GM23338 (cell line): ENCODE results near the gene OPN1LW. TPM values are rescaled to one million over a fixed set of nuclear protein-coding genes. Genes with fewer than 3 reads are reported as not detected.
"Not testable (repeated sequence)": the region's sequence is repeated elsewhere in the genome, so short reads cannot be mapped to it uniquely, and the experiment has no call there.

Source experiments
- ATAC-seq: fragments of 200-7000 bp; cut with Tn5 transposase; 3 replicates; pipeline ENCODE4 v1.9.1; 2020
- DNase-seq: peaks from one replicate; pipeline ENCODE4 v3.0.0-alpha.2; 2015; ENCODE audit warnings: low spot score
- H2AFZ ChIP-seq: fragments of 200-600 bp; sonication (generic); 2 replicates; pipeline ENCODE4 v1.8.0; 2016; ENCODE audit warnings: antibody characterized with exemption, mild to moderate bottlenecking, moderate library complexity
- H3F3A ChIP-seq: fragments of 200-600 bp; sonication (generic); replicated peaks from 2 replicates; pipeline ENCODE4 v1.8.0; 2017; ENCODE audit warnings: antibody characterized with exemption, mixed run types, low read depth
- H3K27ac ChIP-seq: fragments of 200-600 bp; sonication (generic); 2 replicates; pipeline ENCODE4 v1.6.1; 2016; ENCODE audit warnings: low read depth
- H3K27me3 ChIP-seq: fragments of 200-600 bp; sonication (generic); 2 replicates; pipeline ENCODE4 v1.8.0; 2016; ENCODE audit warnings: mild to moderate bottlenecking, mixed run types, moderate library complexity; ENCODE audit not compliant: insufficient read depth
- H3K36me3 ChIP-seq: fragments of 200-600 bp; sonication (generic); 2 replicates; pipeline ENCODE4 v1.8.0; 2016; ENCODE audit warnings: mild to moderate bottlenecking; ENCODE audit not compliant: insufficient read depth
- H3K4me1 ChIP-seq: fragments of 200-600 bp; sonication (generic); 2 replicates; pipeline ENCODE4 v1.8.0; 2016; ENCODE audit warnings: mild to moderate bottlenecking, moderate library complexity; ENCODE audit not compliant: insufficient read depth
- H3K4me2 ChIP-seq: fragments of 200-600 bp; sonication (generic); 2 replicates; pipeline ENCODE4 v1.7.1; 2017; ENCODE audit warnings: mixed run types
- H3K4me3 ChIP-seq: fragments of 200-600 bp; sonication (generic); 2 replicates; pipeline ENCODE4 v1.6.1; 2016; ENCODE audit warnings: mixed run types
- H3K79me2 ChIP-seq: fragments of 200-600 bp; sonication (generic); replicated peaks from 2 replicates; pipeline ENCODE4 v1.8.0; 2017; ENCODE audit warnings: mild to moderate bottlenecking; ENCODE audit not compliant: insufficient read depth
- H3K9me2 ChIP-seq: fragments of 200-600 bp; sonication (generic); 2 replicates; pipeline ENCODE4 v1.8.0; 2017; ENCODE audit not compliant: insufficient read depth
- H4K20me1 ChIP-seq: fragments of 200-600 bp; sonication (generic); replicated peaks from 2 replicates; pipeline ENCODE4 v1.8.0; 2017; ENCODE audit warnings: mild to moderate bottlenecking; ENCODE audit not compliant: insufficient read depth
- H3K27ac Mint-ChIP-seq: 2 replicates; pipeline ENCODE4 v1.8.0; 2020; ENCODE audit warnings: inconsistent platforms, mild to moderate bottlenecking, moderate library complexity, mixed read lengths
- H3K27me3 Mint-ChIP-seq: 3 replicates; pipeline ENCODE4 v1.8.0; 2022; ENCODE audit warnings: low read depth, mild to moderate bottlenecking, moderate library complexity, mixed read lengths, inconsistent platforms; ENCODE audit not compliant: insufficient read depth, poor library complexity
- H3K36me3 Mint-ChIP-seq: 3 replicates; pipeline ENCODE4 v1.8.0; 2021; ENCODE audit warnings: low read depth, mild to moderate bottlenecking, inconsistent platforms, moderate library complexity, mixed read lengths
- H3K4me1 Mint-ChIP-seq: 3 replicates; pipeline ENCODE4 v1.8.0; 2020; ENCODE audit warnings: mild to moderate bottlenecking, inconsistent platforms, mixed read lengths
- H3K4me3 Mint-ChIP-seq: 3 replicates; pipeline ENCODE4 v1.8.0; 2021; ENCODE audit warnings: moderate library complexity, mild to moderate bottlenecking, inconsistent platforms, mixed read lengths
- H3K9me3 Mint-ChIP-seq: 3 replicates; pipeline ENCODE4 v1.8.0; 2020; ENCODE audit warnings: moderate library complexity, mild to moderate bottlenecking, inconsistent platforms, mixed read lengths
- CTCF ChIP-seq, 2 experiments: fragments of 200-600 bp in 1 of 2; sonication (generic) in 1 of 2; conservative IDR thresholded peaks; 2 replicates each; pipeline versions ENCODE4 v1.5.1 to v1.6.1; 2016 to 2017; ENCODE audit warnings: antibody characterized with exemption in 2 of 2, low read depth in 2 of 2, mild to moderate bottlenecking in 2 of 2, moderate library complexity in 1 of 2
- ETS1 ChIP-seq: IDR thresholded peaks from 2 replicates; pipeline ENCODE4 v1.6.1; 2016; ENCODE audit warnings: antibody characterized with exemption
- JUNB ChIP-seq: IDR thresholded peaks from one replicate; pipeline ENCODE4 v1.6.1; 2016; ENCODE audit warnings: antibody characterized with exemption; ENCODE audit not compliant: unreplicated experiment
- NANOG ChIP-seq: IDR thresholded peaks from 2 replicates; pipeline ENCODE4 v1.6.1; 2016; ENCODE audit warnings: antibody characterized with exemption, borderline replicate concordance
- POLR2AphosphoS5 ChIP-seq: IDR thresholded peaks from 2 replicates; pipeline ENCODE4 v1.6.1; 2016; ENCODE audit warnings: antibody characterized with exemption, low read depth
- REST ChIP-seq: IDR thresholded peaks from one replicate; pipeline ENCODE4 v1.6.1; 2018; ENCODE audit warnings: antibody characterized with exemption; ENCODE audit not compliant: unreplicated experiment
- STAT1 ChIP-seq: IDR thresholded peaks from one replicate; pipeline ENCODE4 v1.6.1; 2016; ENCODE audit warnings: antibody characterized with exemption; ENCODE audit not compliant: unreplicated experiment
- ZNF331 ChIP-seq: fragments of 250-450 bp; sonication (Bioruptor Pico); IDR thresholded peaks from 2 replicates; pipeline ENCODE4 v1.5.0; 2020; ENCODE audit warnings: low read depth, mild to moderate bottlenecking, moderate library complexity
- long read RNA-seq: library from polyadenylated mRNA; unstranded; transcript quantifications from one replicate; pipeline ENCODE4 v2.0.0, GENCODE V29; 2020; ENCODE audit not compliant: unreplicated experiment
- polyA plus RNA-seq: library from polyadenylated mRNA; unstranded; fragments of >200 nt; fragmentation: Nextera tagmentation; extraction: Ambion mirVana; gene quantifications from 2 replicates; pipeline ENCODE4 v1.2.1, GENCODE V29; 2016
- total RNA-seq: library from RNA; depleted of rRNA; stranded (reverse); fragments of >200 nt; shearing (Covaris generic); gene quantifications from 2 replicates; pipeline ENCODE4 v1.2.3, GENCODE V29; 2014; rRNA removed
- TF ChIP-seq, protein P1 (sequence below): fragments of 250-450 bp; sonication (Bioruptor Pico); IDR thresholded peaks from 2 replicates; pipeline ENCODE4 v1.5.0; 2020; ENCODE audit warnings: mild to moderate bottlenecking, moderate library complexity

OPN1LW gene
- total RNA-seq, result not detected in 2 replicates
- not detected in 2 replicates for polyA plus RNA-seq
- long read RNA-seq, result 0 reads

GRCh38 chrX:154144010-154144409, at the start of gene OPN1LW:
Gene OPN1LW, plus strand, starts transcription at chrX:154144243. Its CDS starts 41 bp downstream, at chrX:154144284.
- not testable (repeated sequence) for H2AFZ ChIP-seq, H4K20me1 ChIP-seq, H3K9me3 Mint-ChIP-seq, H3K36me3 Mint-ChIP-seq, H3K4me3 ChIP-seq, H3K27ac ChIP-seq, H3K27ac Mint-ChIP-seq, H3K27me3 Mint-ChIP-seq, H3K4me1 Mint-ChIP-seq, H3K9me2 ChIP-seq, H3K4me2 ChIP-seq, H3K4me1 ChIP-seq, H3F3A ChIP-seq, DNase-seq, H3K4me3 Mint-ChIP-seq, H3K36me3 ChIP-seq, H3K79me2 ChIP-seq, H3K27me3 ChIP-seq
- peak; percentile 24; the same call in 1 of the 3 replicates for ATAC-seq

- H3K27me3 ChIP-seq, result no peaks in the 10 kb centered on the region
- peak overlapping the region; percentile 67 for H3K4me3 Mint-ChIP-seq
- peak overlapping the region; percentile 92; the same call in 1 of the 2 replicates for H3K27ac ChIP-seq
- H3K79me2 ChIP-seq, result peaks cover 68% of the 10 kb centered on the region
- H3K36me3 Mint-ChIP-seq, result peaks cover 7% of the 10 kb centered on the region; the same call in 2 of the 3 replicates
- no peaks in the 10 kb centered on the region; the same call in 1 of the 2 replicates for H4K20me1 ChIP-seq
- peaks cover 14% of the 10 kb centered on the region for H3K27me3 Mint-ChIP-seq
- H3K9me3 Mint-ChIP-seq, result no peaks in the 10 kb centered on the region
- H3K4me3 ChIP-seq, result peak overlapping the region; percentile 75
- ATAC-seq (no peak), DNase-seq (no peak)
- no peaks in the 10 kb centered on the region for H3F3A ChIP-seq
- H3K9me2 ChIP-seq, result no peaks in the 10 kb centered on the region
- peaks cover 42% of the 10 kb centered on the region for H3K4me1 ChIP-seq
- peaks cover 52% of the 10 kb centered on the region for H3K4me1 Mint-ChIP-seq
- no peak overlapping the region; the same call in 1 of the 2 replicates for H3K27ac Mint-ChIP-seq
- H3K4me2 ChIP-seq, result peak overlapping the region; percentile 87
- H2AFZ ChIP-seq, result no peak overlapping the region
- no peaks in the 10 kb centered on the region for H3K36me3 ChIP-seq
- TF ChIP-seq POLR2AphosphoS5, result no peak
- TF ChIP-seq REST, result no peak
- TF ChIP-seq ZNF331 (CRISPR knock-in tag), result no peak
- TF ChIP-seq NANOG, result no peak
- TF ChIP-seq STAT1, result no peak
- no peak for TF ChIP-seq CTCF (conservative IDR thresholded peaks at IDR 0.05; ENCODE audit: low read depth in 2 of 2)
- TF ChIP-seq JUNB, result no peak
- TF ChIP-seq, protein P1, sequence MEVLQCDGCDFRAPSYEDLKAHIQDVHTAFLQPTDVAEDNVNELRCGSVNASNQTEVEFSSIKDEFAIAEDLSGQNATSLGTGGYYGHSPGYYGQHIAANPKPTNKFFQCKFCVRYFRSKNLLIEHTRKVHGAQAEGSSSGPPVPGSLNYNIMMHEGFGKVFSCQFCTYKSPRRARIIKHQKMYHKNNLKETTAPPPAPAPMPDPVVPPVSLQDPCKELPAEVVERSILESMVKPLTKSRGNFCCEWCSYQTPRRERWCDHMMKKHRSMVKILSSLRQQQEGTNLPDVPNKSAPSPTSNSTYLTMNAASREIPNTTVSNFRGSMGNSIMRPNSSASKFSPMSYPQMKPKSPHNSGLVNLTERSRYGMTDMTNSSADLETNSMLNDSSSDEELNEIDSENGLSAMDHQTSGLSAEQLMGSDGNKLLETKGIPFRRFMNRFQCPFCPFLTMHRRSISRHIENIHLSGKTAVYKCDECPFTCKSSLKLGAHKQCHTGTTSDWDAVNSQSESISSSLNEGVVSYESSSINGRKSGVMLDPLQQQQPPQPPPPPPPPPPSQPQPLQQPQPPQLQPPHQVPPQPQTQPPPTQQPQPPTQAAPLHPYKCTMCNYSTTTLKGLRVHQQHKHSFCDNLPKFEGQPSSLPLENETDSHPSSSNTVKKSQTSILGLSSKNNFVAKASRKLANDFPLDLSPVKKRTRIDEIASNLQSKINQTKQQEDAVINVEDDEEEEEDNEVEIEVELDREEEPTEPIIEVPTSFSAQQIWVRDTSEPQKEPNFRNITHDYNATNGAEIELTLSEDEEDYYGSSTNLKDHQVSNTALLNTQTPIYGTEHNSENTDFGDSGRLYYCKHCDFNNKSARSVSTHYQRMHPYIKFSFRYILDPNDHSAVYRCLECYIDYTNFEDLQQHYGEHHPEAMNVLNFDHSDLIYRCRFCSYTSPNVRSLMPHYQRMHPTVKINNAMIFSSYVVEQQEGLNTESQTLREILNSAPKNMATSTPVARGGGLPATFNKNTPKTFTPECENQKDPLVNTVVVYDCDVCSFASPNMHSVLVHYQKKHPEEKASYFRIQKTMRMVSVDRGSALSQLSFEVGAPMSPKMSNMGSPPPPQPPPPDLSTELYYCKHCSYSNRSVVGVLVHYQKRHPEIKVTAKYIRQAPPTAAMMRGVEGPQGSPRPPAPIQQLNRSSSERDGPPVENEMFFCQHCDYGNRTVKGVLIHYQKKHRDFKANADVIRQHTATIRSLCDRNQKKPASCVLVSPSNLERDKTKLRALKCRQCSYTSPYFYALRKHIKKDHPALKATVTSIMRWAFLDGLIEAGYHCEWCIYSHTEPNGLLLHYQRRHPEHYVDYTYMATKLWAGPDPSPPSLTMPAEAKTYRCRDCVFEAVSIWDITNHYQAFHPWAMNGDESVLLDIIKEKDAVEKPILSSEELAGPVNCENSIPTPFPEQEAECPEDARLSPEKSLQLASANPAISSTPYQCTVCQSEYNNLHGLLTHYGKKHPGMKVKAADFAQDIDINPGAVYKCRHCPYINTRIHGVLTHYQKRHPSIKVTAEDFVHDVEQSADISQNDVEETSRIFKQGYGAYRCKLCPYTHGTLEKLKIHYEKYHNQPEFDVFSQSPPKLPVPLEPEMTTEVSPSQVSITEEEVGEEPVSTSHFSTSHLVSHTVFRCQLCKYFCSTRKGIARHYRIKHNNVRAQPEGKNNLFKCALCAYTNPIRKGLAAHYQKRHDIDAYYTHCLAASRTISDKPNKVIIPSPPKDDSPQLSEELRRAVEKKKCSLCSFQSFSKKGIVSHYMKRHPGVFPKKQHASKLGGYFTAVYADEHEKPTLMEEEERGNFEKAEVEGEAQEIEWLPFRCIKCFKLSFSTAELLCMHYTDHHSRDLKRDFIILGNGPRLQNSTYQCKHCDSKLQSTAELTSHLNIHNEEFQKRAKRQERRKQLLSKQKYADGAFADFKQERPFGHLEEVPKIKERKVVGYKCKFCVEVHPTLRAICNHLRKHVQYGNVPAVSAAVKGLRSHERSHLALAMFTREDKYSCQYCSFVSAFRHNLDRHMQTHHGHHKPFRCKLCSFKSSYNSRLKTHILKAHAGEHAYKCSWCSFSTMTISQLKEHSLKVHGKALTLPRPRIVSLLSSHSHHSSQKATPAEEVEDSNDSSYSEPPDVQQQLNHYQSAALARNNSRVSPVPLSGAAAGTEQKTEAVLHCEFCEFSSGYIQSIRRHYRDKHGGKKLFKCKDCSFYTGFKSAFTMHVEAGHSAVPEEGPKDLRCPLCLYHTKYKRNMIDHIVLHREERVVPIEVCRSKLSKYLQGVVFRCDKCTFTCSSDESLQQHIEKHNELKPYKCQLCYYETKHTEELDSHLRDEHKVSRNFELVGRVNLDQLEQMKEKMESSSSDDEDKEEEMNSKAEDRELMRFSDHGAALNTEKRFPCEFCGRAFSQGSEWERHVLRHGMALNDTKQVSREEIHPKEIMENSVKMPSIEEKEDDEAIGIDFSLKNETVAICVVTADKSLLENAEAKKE (CRISPR knock-in tag), result no peak
- no peak for TF ChIP-seq ETS1
Measured at GRCh38 chrX:154094833-154095232, 49.2 kb upstream of the OPN1LW start.
